ENCODE results near the gene ADPRHL1.
"Not testable (repeated sequence)": the region's sequence is repeated elsewhere in the genome, so short reads cannot be mapped to it uniquely, and the experiment has no call there.

Gene ADPRHL1

GRCh38 chr13:113393563-113394338 lies 59.5 kb downstream of the ADPRHL1 start:
- peak overlapping the region; percentile 72 for H3K4me3 ChIP-seq (ENCODE audit: low read depth, low read length)
- in situ Hi-C loops (cut with HindIII; ENCODE audit: low sequenced_read_pairs): no loop called here
- peak; percentile 52 for TF ChIP-seq CTCF (IDR thresholded peaks at IDR 0.05; ENCODE audit: low read depth, low read length, missing control alignments)
- DNase-seq (ENCODE audit: low read depth): peak; percentile 34

GRCh38 chr13:113393226-113393562 lies 60.1 kb downstream of the ADPRHL1 start:
- in situ Hi-C loops (cut with HindIII; ENCODE audit: low sequenced_read_pairs): no loop called here
- peak overlapping the region; percentile 72 for H3K4me3 ChIP-seq (ENCODE audit: low read depth, low read length)
- no peak for DNase-seq (ENCODE audit: low read depth)
- no peak for TF ChIP-seq CTCF (IDR thresholded peaks at IDR 0.05; ENCODE audit: low read depth, low read length, missing control alignments)

- in situ Hi-C loops (cut with HindIII; ENCODE audit: low sequenced_read_pairs): no loop called here
- TF ChIP-seq CTCF (IDR thresholded peaks at IDR 0.05; ENCODE audit: low read depth, low read length, missing control alignments): no peak
- no peak for DNase-seq (ENCODE audit: low read depth)
- no peak overlapping the region for H3K4me3 ChIP-seq (ENCODE audit: low read depth, low read length)
Observed at GRCh38 chr13:113390874-113391497, 62.3 kb downstream of the ADPRHL1 start.

- DNase-seq (ENCODE audit: low read depth); in situ Hi-C loops (cut with HindIII; ENCODE audit: low sequenced_read_pairs); H3K4me3 ChIP-seq (ENCODE audit: low read depth, low read length): not testable (repeated sequence)
Observed at GRCh38 chr13:113389586-113389985, 63.7 kb downstream of the ADPRHL1 start.

GRCh38 chr13:113387396-113387795 lies 65.9 kb downstream of the ADPRHL1 start:
- no peak for TF ChIP-seq CTCF (IDR thresholded peaks at IDR 0.05; ENCODE audit: low read depth, low read length, missing control alignments)
- in situ Hi-C loops (cut with HindIII; ENCODE audit: low sequenced_read_pairs): no loop called here
- no peak for DNase-seq (ENCODE audit: low read depth)
- no peak overlapping the region for H3K4me3 ChIP-seq (ENCODE audit: low read depth, low read length)

GRCh38 chr13:113383089-113383488 lies 70.2 kb downstream of the ADPRHL1 start:
- in situ Hi-C loops (cut with HindIII; ENCODE audit: low sequenced_read_pairs): no loop called here

GRCh38 chr13:113382542-113382941 lies 70.7 kb downstream of the ADPRHL1 start:
- in situ Hi-C loops (cut with HindIII; ENCODE audit: low sequenced_read_pairs); H3K4me3 ChIP-seq (ENCODE audit: low read depth, low read length); DNase-seq (ENCODE audit: low read depth): not testable (repeated sequence)

More at GRCh38 chr13:113383089-113383488, 70.2 kb downstream of the ADPRHL1 start:
- no peak for TF ChIP-seq CTCF (IDR thresholded peaks at IDR 0.05; ENCODE audit: low read depth, low read length, missing control alignments)
- H3K4me3 ChIP-seq (ENCODE audit: low read depth, low read length): no peak overlapping the region
- no peak for DNase-seq (ENCODE audit: low read depth)

All from astrocyte of the cerebellum (primary cell).